ENCODE results near the gene TTC12.

The TTC12 gene

GRCh38 chr11:113286009-113286408 lies 28.4 kb upstream of the TTC12 start:
- Histone ChIP-seq H3K4me3 (ENCODE audit: insufficient read depth in 1 of 2, low read depth in 1 of 2, low read length in 2 of 2) (no peak overlapping the region), H2AFZ (ENCODE audit: low read depth, low read length) (no peak overlapping the region), H4K91ac (ENCODE audit: low read length) (peak overlapping the region; percentile 31), H3K9ac (ENCODE audit: low read length) (no peak overlapping the region), H2BK5ac (ENCODE audit: low read depth, low read length, poor library complexity, severe bottlenecking) (no peak overlapping the region), H4K8ac (ENCODE audit: low read length) (no peak overlapping the region), H3K27me3 (ENCODE audit: control insufficient read depth in 1 of 2, insufficient read depth in 1 of 2, low read length in 2 of 2) (peaks cover 8 to 90% of the 10 kb centered on the region in 2 experiments), H2BK120ac (ENCODE audit: low read depth, low read length) (no peak overlapping the region), H2BK12ac (ENCODE audit: low read length in 2 of 2) (peak overlapping the region; percentile 2 to 28), H3K4me2 (ENCODE audit: low read length, poor library complexity, severe bottlenecking) (no peak overlapping the region), H3K23ac (ENCODE audit: low read length in 2 of 2) (no peak overlapping the region), H3K14ac (ENCODE audit: low read length in 2 of 2) (peak overlapping the region in 1 of 2 experiments; percentile 46), H3K4me1 (ENCODE audit: control insufficient read depth, insufficient read depth, low read depth, low read length) (no peaks in the 10 kb centered on the region), H3K18ac (ENCODE audit: low read depth in 1 of 2, low read length in 2 of 2) (peak overlapping the region in 1 of 2 experiments; percentile 5), H3K27ac (ENCODE audit: low read length, poor library complexity, severe bottlenecking) (no peak overlapping the region), H3K9me3 (ENCODE audit: control insufficient read depth, low read length) (no peaks in the 10 kb centered on the region), H3K79me1 (replicated peaks; ENCODE audit: low read length, poor library complexity, severe bottlenecking) (no peaks in the 10 kb centered on the region), H2AK5ac (ENCODE audit: low read length, severe bottlenecking) (no peak overlapping the region), H3K36me3 (ENCODE audit: control insufficient read depth in 1 of 2, insufficient read depth in 2 of 2, low read depth in 1 of 2, low read length in 2 of 2) (no peaks in the 10 kb centered on the region), H2BK15ac (ENCODE audit: low read depth, poor library complexity, severe bottlenecking) (no peak overlapping the region), H3K4ac (ENCODE audit: low read depth in 1 of 2, low read length in 2 of 2) (no peak overlapping the region)
- DNase-seq: no peak
- 90% methylated on average over 3 of the region's 3 CpGs for WGBS

DNA sequence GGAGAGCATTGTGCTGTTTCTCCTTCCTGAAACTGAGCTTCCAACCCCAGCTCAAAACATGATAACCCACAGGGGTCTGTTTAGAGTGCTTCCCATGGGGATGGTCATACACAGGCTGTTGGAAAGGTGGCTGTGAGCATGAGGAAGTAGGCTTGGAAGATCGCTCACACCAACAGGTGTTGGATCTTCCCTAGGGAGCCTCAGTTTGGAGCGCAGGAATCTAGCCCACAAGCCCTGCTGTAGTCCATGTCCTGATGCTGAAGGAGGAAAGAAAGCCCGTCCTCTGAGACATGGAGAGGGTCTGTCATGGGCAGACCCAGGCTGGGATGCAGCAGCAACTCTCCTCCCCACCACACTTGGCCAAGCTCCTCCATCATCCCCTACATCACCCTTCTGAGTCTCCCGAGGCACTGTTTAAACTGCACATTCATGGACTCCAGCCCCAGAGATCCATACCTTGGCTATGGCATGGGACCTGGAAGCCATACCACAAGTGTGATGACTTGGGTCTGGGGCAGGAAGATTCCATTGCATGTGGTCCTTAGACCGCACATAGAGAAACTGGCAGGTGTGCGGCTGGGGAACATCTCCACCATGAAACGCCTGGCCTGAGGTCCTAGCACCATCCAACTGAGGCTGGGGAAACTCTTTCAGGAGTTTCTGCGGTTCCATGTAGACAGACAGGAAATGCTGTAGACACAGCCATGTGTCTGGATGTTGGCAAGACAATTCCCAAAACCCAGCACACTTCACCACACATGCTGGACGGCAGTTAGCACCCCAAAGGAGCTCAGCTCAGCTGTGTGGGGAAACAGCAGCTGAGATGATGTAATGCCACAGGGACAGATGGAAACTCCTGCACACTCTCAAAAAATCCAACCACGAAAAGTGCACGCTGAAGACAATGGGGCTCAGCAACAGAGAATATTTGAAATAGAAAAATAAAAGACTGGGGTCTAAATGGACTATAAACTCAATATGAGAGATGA lies 27.6 kb upstream of the TTC12 start:
- Histone ChIP-seq H2BK120ac (ENCODE audit: low read depth, low read length) (no peak overlapping the region), H3K14ac (ENCODE audit: low read length in 2 of 2) (peak overlapping the region in 1 of 2 experiments; percentile 63), H3K4ac (ENCODE audit: low read depth in 1 of 2, low read length in 2 of 2) (no peak overlapping the region), H3K79me1 (replicated peaks; ENCODE audit: low read length, poor library complexity, severe bottlenecking) (no peaks in the 10 kb centered on the region), H2BK5ac (ENCODE audit: low read depth, low read length, poor library complexity, severe bottlenecking) (no peak overlapping the region), H2BK15ac (ENCODE audit: low read depth, poor library complexity, severe bottlenecking) (peak overlapping the region; percentile 50), H4K8ac (ENCODE audit: low read length) (no peak overlapping the region), H3K36me3 (ENCODE audit: control insufficient read depth in 1 of 2, insufficient read depth in 2 of 2, low read depth in 1 of 2, low read length in 2 of 2) (no peaks in the 10 kb centered on the region), H3K9me3 (ENCODE audit: control insufficient read depth, low read length) (no peaks in the 10 kb centered on the region), H4K91ac (ENCODE audit: low read length) (no peak overlapping the region), H3K27me3 (ENCODE audit: control insufficient read depth in 1 of 2, insufficient read depth in 1 of 2, low read length in 2 of 2) (peaks cover 11 to 90% of the 10 kb centered on the region in 2 experiments), H3K27ac (ENCODE audit: low read length, poor library complexity, severe bottlenecking) (no peak overlapping the region), H3K4me1 (ENCODE audit: control insufficient read depth, insufficient read depth, low read depth, low read length) (no peaks in the 10 kb centered on the region), H3K9ac (ENCODE audit: low read length) (no peak overlapping the region), H3K4me2 (ENCODE audit: low read length, poor library complexity, severe bottlenecking) (no peak overlapping the region), H3K23ac (ENCODE audit: low read length in 2 of 2) (peak overlapping the region in 1 of 2 experiments; percentile 53), H2AFZ (ENCODE audit: low read depth, low read length) (no peak overlapping the region), H2BK12ac (ENCODE audit: low read length in 2 of 2) (peak overlapping the region; percentile 15 to 35), H2AK5ac (ENCODE audit: low read length, severe bottlenecking) (no peak overlapping the region), H3K18ac (ENCODE audit: low read depth in 1 of 2, low read length in 2 of 2) (peak overlapping the region in 1 of 2 experiments; percentile 8), H3K4me3 (ENCODE audit: insufficient read depth in 1 of 2, low read depth in 1 of 2, low read length in 2 of 2) (no peak overlapping the region)
- peak; percentile 49 for DNase-seq
- WGBS: 83% methylated on average over 7 of the region's 11 CpGs

- Histone ChIP-seq H3K4me3 (ENCODE audit: insufficient read depth in 1 of 2, low read depth in 1 of 2, low read length in 2 of 2) (no peak overlapping the region), H3K23ac (ENCODE audit: low read length in 2 of 2) (peak overlapping the region in 1 of 2 experiments; percentile 38), H2BK15ac (ENCODE audit: low read depth, poor library complexity, severe bottlenecking) (peak overlapping the region; percentile 32), H3K18ac (ENCODE audit: low read depth in 1 of 2, low read length in 2 of 2) (peak overlapping the region; percentile 71 to 83), H2AK5ac (ENCODE audit: low read length, severe bottlenecking) (no peak overlapping the region), H2BK12ac (ENCODE audit: low read length in 2 of 2) (peak overlapping the region in 1 of 2 experiments; percentile 38), H2AFZ (ENCODE audit: low read depth, low read length) (no peak overlapping the region), H3K9ac (ENCODE audit: low read length) (no peak overlapping the region), H3K14ac (ENCODE audit: low read length in 2 of 2) (no peak overlapping the region), H4K91ac (ENCODE audit: low read length) (peak overlapping the region; percentile 22), H3K27ac (ENCODE audit: low read length, poor library complexity, severe bottlenecking) (no peak overlapping the region), H3K27me3 (ENCODE audit: control insufficient read depth in 1 of 2, insufficient read depth in 1 of 2, low read length in 2 of 2) (peaks cover 11 to 88% of the 10 kb centered on the region in 2 experiments), H2BK120ac (ENCODE audit: low read depth, low read length) (no peak overlapping the region), H3K36me3 (ENCODE audit: control insufficient read depth in 1 of 2, insufficient read depth in 2 of 2, low read depth in 1 of 2, low read length in 2 of 2) (no peaks in the 10 kb centered on the region), H3K4me2 (ENCODE audit: low read length, poor library complexity, severe bottlenecking) (no peak overlapping the region), H3K4me1 (ENCODE audit: control insufficient read depth, insufficient read depth, low read depth, low read length) (no peaks in the 10 kb centered on the region), H3K4ac (ENCODE audit: low read depth in 1 of 2, low read length in 2 of 2) (no peak overlapping the region), H2BK5ac (ENCODE audit: low read depth, low read length, poor library complexity, severe bottlenecking) (no peak overlapping the region), H3K79me1 (replicated peaks; ENCODE audit: low read length, poor library complexity, severe bottlenecking) (no peaks in the 10 kb centered on the region), H4K8ac (ENCODE audit: low read length) (no peak overlapping the region), H3K9me3 (ENCODE audit: control insufficient read depth, low read length) (no peaks in the 10 kb centered on the region)
- WGBS: 34% methylated on average over 3 of the region's 3 CpGs
- DNase-seq: peak; percentile 47
These were observed 26.6 kb upstream of the TTC12 start for GRCh38 chr11:113287801-113288200.

DNA sequence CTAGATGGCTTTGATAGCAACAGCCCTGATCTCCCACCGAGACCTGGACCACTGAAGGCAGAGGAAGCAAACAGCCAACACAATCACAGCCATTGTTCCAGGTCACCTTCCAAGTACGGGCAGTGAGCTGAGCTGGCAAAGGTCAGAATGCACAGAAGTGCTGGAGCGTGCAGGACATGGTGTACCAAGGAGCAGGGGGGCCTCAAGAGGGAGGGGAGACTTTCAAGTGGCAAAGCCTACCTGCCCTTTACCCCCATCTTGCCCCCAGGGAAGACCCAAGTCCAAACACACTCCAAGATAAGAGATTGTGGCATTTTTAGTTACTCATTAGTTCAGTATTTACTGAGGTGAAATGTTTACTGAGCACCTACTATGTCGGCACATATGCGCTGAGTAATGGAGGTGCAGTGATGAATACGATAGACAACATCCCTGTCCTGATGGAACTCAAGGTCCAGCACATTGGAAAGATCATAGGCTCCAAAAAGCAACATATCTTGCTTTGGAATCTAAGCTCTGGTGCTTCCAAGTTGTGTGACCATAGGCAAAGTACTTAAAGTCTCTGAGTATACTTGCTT lies 26.0 kb upstream of the TTC12 start:
- H2BK5ac ChIP-seq (ENCODE audit: low read depth, low read length, poor library complexity, severe bottlenecking): no peak overlapping the region
- no peak overlapping the region for H4K8ac ChIP-seq (ENCODE audit: low read length)
- H4K91ac ChIP-seq (ENCODE audit: low read length): peak overlapping the region; percentile 76
- 85% methylated on average over 6 of the region's 6 CpGs for WGBS
- H2BK120ac ChIP-seq (ENCODE audit: low read depth, low read length): no peak overlapping the region
- H3K4me2 ChIP-seq (ENCODE audit: low read length, poor library complexity, severe bottlenecking): no peak overlapping the region
- H2BK12ac ChIP-seq (ENCODE audit: low read length in 2 of 2): peak overlapping the region in 1 of 2 experiments; percentile 61
- H3K23ac ChIP-seq (ENCODE audit: low read length in 2 of 2): no peak overlapping the region
- H3K9me3 ChIP-seq (ENCODE audit: control insufficient read depth, low read length): no peaks in the 10 kb centered on the region
- H2AFZ ChIP-seq (ENCODE audit: low read depth, low read length): no peak overlapping the region
- no peak overlapping the region for H3K4me3 ChIP-seq (ENCODE audit: insufficient read depth in 1 of 2, low read depth in 1 of 2, low read length in 2 of 2)
- H2AK5ac ChIP-seq (ENCODE audit: low read length, severe bottlenecking): no peak overlapping the region
- H3K27me3 ChIP-seq (ENCODE audit: control insufficient read depth in 1 of 2, insufficient read depth in 1 of 2, low read length in 2 of 2): peaks cover 11 to 88% of the 10 kb centered on the region in 2 experiments
- H3K79me1 ChIP-seq (replicated peaks; ENCODE audit: low read length, poor library complexity, severe bottlenecking): no peaks in the 10 kb centered on the region
- H3K9ac ChIP-seq (ENCODE audit: low read length): no peak overlapping the region
- peak overlapping the region; percentile 62 to 69 for H3K18ac ChIP-seq (ENCODE audit: low read depth in 1 of 2, low read length in 2 of 2)
- DNase-seq: no peak
- no peaks in the 10 kb centered on the region for H3K36me3 ChIP-seq (ENCODE audit: control insufficient read depth in 1 of 2, insufficient read depth in 2 of 2, low read depth in 1 of 2, low read length in 2 of 2)
- H3K14ac ChIP-seq (ENCODE audit: low read length in 2 of 2): peak overlapping the region in 1 of 2 experiments; percentile 78
- H3K27ac ChIP-seq (ENCODE audit: low read length, poor library complexity, severe bottlenecking): no peak overlapping the region
- H2BK15ac ChIP-seq (ENCODE audit: low read depth, poor library complexity, severe bottlenecking): no peak overlapping the region
- no peak overlapping the region for H3K4ac ChIP-seq (ENCODE audit: low read depth in 1 of 2, low read length in 2 of 2)
- no peaks in the 10 kb centered on the region for H3K4me1 ChIP-seq (ENCODE audit: control insufficient read depth, insufficient read depth, low read depth, low read length)

Measured in mesenchymal stem cell (in vitro differentiated cells and primary cell).